ENCODE measurements around the gene TMEM63C.
A peak's percentile ranks its signal among the peaks of the same experiment; 100 is the strongest.
"Not testable (repeated sequence)": the region's sequence is repeated elsewhere in the genome, so short reads cannot be mapped to it uniquely, and the experiment has no call there.

The TMEM63C gene

GRCh38 chr14:77259025-77259715, 77.6 kb downstream of the TMEM63C start:
- DNase-seq = no peak

DNA sequence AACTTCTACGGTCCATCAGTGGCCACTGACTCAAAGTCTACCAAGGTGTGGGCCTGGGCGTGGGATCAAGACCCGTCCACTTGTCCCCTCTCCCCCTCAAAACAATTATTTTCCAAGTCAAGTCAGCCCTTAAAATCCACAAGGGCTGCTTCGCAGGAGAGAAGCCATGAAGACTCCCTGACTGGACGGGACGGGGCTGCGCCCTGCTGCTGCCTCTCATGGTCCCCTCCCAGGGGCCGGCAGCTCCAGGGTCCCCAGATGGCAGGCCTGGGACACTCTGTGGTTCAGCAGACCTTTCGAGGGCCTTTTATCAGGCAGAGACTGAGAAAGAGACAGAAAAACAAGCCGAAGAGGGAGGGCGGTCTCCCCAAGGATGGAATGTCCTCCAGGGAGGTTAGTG, 78.6 kb downstream of the TMEM63C start:
- DNase-seq = no peak

DNA sequence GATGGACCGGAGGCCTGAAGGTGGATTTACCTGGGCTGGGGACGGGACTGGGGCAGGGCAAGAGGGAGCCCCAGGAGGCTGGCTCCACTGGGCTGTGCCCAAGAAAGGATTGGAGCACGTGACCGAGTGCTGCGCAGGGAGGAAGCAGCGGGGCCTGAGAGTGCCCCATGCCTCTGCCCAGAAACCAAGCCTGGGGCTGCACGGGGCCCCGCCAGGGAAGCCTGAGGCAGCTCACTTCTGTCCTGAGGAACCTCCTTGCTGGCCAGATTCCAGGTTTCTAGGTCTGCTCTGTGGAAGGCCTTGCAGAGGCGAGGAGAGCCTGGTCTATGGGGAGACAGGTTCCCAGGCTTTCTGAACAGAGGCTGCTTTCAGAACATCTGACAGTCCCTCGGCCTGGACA, 79.0 kb downstream of the TMEM63C start:
- no peak for DNase-seq

DNA sequence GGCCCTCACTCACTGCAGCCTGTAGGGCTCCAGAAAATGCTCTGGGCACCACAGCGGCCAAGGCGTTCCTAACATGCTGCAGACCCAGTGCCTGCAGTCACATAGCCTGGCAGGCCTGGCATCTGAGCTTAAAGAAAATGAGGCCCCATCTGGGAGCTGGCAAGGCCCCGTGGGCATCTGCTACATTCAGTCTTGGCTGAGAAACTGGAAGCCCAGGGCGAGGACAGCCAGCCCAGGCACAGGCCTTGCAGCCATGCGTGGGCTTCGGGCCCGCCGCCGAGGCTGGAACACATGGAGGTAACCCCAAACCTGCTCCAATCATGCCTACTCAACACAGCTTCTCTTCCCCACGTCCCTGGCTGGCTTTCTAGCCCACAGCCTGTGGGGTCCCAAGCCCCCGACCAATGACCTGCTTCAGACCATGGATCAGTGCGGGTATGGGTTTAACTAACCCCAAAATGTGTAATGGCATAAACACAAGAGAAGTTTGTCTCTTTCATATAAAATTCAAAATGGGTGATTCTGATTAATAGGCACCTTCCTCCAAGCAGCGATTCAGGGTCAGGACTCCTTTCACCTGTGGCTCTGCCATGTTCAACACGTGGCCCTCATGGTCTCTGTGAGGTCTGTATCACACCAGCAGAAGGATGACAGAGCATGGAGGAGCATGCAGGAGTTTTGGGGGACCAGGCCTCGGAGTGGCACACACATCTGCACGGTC, 83.0 kb downstream of the TMEM63C start:
- DNase-seq = no peak

GRCh38 chr14:77265187-77265515, 83.6 kb downstream of the TMEM63C start:
- DNase-seq = no peak

DNA sequence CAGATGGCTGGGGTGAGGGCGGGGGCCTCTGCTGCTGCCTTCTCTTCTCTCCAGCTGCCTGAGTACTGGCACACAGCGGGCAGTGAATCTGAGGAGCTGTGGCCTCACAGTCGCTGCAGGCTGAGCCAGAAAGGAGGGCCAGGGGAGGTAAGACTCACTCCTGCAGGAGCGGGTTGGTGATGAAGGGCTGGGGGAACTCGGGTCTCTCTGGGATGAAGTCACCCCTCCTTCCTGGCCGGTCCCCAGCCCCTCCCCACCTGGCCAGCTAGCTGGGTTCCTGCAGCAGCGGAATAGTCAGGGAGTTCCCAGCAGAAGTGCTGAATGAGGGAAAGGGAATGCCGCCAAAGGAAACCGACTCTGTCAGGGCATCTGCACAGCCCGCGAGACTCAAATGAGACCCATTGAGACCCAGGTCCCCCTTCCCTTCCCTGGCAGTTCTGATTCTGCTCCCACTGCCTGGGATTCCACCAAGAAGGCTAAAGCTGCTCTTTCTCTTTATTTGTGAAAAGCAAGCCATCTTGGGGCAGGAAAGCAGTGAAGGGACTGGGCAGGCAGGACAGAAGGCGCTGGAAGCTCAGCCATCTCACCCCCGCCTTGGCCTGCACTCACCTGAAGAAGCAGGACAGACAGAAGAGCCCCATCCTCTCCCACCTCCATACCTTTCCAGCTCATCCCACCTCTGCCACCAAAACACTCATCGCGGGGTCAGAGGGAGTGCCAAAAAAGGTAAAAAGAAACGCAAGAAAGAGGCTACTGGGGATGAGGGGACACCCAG, 84.2 kb downstream of the TMEM63C start:
- no peak for DNase-seq

GRCh38 chr14:77266336-77266735, 84.7 kb downstream of the TMEM63C start:
- DNase-seq = no peak

- DNase-seq = no peak
These were observed 86.5 kb downstream of the TMEM63C start for GRCh38 chr14:77267937-77268699.

DNA sequence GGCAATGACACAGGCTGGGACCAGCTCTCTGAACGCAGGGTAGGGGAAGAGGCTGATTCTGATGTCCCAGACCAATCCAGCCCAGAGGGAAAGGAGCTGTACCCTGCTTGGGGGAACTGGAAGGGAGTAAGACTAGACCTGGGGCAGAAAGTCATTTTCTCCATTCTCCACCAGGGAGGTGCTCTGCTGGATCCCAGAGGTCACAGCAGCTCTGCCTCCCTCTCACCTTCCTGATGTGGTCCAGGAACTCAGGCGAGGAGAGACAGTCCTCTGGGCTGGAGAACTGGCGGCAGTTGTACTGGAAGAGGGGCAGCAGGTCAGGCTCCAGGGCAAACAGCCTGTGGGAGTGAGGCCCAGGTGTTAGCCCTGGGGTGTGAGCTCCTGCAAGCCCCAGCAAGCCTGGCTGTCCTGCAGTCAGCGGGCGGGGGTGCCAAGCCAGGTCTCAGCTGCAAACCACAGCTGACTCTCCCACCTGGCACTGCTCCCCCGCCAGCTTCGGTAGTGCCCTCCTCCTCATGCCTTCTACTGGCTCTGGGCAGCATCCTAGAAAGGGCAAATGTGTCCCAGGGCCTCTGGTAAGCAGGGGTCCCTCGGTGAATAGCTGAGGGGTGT, 87.5 kb downstream of the TMEM63C start:
- peak; percentile 63 for DNase-seq

DNA sequence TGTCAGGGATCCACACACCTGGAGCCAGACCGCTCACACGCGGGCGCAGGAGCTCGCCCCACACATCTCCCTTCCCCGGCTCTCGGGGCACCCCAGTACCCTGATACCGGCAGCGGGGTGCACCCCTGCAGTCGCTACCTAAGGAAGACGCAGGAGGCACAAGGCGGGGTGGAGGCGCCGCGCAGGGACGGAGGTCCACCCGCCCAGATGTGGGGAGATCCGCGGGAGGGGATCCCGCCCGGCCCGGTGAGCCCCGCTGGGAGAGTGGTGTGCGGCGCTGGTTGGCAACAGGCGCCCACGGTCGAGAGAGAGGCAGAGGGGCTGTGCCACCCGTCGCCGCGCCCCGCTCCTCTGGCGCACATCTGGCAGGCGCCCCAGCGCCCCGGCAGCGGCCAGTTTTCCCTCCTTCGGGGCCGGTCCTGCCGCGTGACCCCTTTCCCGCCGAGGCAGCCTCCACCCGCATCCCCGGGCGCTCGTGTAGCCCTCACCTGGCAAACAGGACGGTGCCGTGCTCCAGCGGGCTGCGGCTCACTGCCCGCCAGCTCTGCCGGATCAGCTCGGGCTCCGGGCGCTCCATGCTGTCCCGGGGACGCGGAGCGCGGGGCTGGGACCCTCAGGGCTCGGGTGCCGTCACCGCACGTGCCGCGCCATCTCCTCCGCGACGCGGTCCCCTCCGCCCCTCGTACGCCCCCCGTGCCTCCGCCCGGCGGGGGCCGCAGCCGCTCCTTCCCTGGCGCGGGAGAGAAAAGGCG, 88.9 kb downstream of the TMEM63C start:
- DNase-seq = no peak

GRCh38 chr14:77271113-77271710, 89.6 kb downstream of the TMEM63C start, which contains the start of gene NGB:
Gene NGB (minus strand): TSS chr14:77271206. CDS start chr14:77270937, 269 bp downstream.
- DNase-seq = no peak

GRCh38 chr14:77272261-77272660, 90.7 kb downstream of the TMEM63C start:
- DNase-seq = no peak

DNA sequence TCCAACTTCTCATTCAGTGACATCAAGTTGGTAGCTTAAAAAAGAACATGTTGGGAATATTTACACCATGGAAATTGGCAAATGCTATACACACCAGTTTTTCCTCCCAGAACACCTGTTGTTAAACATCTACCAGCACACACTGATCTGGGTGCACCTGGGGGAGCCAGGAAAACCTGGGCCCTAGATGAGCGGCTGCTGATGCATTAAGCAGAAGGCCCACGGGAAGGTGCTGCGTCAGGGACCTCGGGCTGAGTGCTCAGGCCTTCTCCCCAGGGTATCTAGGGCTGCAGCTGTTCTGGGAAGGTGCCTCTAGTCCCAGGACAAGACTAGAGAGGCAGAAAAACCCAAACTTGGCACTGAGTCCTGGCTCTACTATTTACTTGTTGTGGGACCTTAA, 92.2 kb downstream of the TMEM63C start:
- no peak for DNase-seq

GRCh38 chr14:77275041-77275580, 93.5 kb downstream of the TMEM63C start:
- no peak for DNase-seq

DNA sequence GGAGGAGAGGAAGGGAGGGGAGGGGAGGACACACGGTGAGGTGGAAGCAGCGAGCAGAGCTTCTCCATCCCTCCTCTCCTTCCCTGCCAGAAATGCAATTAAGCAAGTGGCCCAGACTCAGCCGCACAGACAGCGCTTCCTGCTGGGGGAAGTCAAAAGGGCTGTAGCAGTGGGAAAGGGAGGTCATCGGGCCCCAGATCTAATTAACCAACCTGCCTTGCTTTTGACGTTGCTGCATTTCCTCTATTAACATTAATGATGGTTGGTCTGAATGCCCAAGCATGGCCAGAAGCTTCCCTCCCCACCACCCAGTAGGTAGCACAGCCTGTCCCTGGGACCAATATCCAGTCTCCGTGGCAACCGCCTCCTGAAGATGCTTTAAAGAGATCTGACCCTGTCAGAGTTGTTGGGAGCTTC, 94.0 kb downstream of the TMEM63C start:
- DNase-seq = no peak

- DNase-seq = no peak
These were observed 94.8 kb downstream of the TMEM63C start for GRCh38 chr14:77276295-77276935.

DNA sequence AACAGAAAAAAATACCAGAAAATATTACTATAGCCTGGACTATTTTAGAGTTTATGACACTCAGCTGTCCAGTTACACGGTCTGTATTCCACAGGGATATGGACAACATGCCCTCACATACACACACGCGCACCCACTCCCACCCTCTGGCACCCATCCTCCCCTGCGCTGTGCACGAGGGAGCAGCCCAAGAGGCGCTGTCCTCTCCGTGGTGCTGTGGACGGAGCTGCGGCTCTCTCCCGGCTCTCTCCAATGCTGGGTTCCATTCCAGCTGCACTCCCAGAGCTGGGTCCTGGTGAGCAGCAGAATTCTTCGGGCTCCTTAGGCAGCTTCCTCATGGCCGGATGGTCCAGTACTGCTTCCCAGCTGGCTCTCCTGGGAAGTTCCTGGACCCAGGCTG, 95.4 kb downstream of the TMEM63C start:
- no peak for DNase-seq

DNA sequence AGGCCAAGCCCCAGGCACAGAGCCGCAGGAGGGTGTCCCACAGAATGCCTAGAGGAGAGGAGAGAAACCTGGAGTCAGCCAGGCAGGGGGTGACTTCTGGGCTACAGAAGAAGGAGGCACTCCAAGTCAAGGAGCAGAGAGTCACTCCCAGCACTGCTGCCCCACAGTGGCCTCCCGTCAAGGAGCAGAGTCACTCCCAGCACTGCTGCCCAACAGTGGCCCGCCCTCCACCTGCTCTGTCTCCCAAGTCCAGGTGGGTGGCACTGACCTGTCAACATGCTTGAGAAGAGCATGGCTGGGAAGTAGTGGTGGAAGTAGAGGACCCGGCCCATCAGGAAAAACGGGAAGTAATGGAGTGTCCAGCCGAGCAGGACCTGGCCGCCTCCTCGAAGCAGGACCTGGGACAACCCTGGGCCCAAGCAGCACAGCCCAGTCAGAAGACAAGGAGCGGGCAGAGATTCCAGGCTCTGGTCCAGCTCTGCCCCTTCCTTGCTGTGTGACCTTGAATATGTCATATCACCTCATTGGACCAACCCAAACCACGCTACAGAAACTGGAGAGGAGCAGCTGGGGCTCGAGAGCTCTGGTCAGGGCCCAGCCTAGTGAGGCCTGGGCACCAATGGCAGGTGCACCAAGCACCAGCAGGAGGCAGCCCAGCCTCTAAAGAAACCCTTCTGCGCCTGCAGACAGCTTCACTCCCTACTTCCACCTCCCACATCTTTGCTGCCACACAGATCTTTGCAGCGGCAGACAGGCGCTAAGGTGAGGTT, 97.0 kb downstream of the TMEM63C start:
- DNase-seq = no peak

DNA sequence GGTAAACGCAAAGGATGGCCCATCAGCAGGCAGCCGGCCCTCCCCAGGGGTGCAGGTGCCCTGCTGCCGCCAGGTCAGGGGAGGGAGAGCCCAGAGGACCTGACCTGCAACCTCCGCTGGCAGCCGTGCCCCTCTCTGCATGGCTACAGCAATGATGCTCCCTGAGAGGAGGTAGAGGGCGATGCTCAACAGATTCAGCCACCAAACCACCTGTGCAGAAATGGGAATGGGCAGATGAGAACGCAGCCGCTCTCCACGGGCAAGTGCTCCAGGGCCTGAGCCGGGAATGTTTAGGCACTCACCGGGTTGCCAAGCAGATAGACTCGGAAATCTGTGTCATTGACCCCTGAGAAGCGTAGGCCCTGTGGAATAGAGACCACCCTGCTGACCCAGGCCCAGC, 98.1 kb downstream of the TMEM63C start:
- no peak for DNase-seq

- DNase-seq = not testable (repeated sequence)
These were observed 99.3 kb downstream of the TMEM63C start for GRCh38 chr14:77280921-77281320.
